Hematopoietic multipotent progenitor cell treated with erythropoietin and hydrocortisone succinate and interleukin-3 and kit ligand, for 15 days (in vitro differentiated cells): ENCODE data around the gene ADM2.
"Not testable (repeated sequence)": the region's sequence is repeated elsewhere in the genome, so short reads cannot be mapped to it uniquely, and the experiment has no call there.

Experiments used
- DNase-seq: peaks from one replicate; pipeline ENCODE4 v3.0.0-alpha.2; 2015; ENCODE audit warnings: low spot score

The ADM2 gene

GRCh38 chr22:50506611-50507420 is 25.5 kb downstream of the ADM2 start:
- DNase-seq: no peak

GRCh38 chr22:50507421-50507990 is 26.2 kb downstream of the ADM2 start, which contains the start of gene LMF2:
LMF2 (minus strand) TSS chr22:50507702; CDS start chr22:50507675, 27 bp downstream.
- DNase-seq: no peak

GRCh38 chr22:50507991-50508884 is 26.9 kb downstream of the ADM2 start, which contains the start of gene NCAPH2:
NCAPH2 (plus strand) TSS chr22:50508224; CDS start chr22:50508338, 114 bp downstream.
- peak; percentile 98 for DNase-seq

- no peak for DNase-seq
Observed at GRCh38 chr22:50508897-50509296, 27.6 kb downstream of the ADM2 start.

DNA sequence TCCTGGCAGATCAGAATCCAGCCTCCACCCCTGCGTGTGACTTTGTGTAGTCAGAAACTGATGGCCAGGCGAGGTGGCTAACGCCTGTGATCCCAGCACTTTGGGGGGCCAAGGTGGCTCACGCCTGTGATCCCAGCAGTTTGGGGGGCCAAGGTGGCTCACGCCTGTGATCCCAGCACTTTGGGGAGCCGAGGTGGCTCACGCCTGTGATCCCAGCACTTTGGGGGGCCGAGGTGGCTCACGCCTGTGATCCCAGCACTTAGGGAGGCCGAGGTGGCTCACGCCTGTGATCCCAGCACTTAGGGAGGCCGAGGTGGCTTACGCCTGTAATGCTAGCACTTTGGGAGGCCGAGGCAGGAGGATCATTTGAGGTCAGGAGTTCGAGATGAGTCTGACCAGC is 31.8 kb downstream of the ADM2 start:
- DNase-seq: no peak

- DNase-seq: no peak
Observed at GRCh38 chr22:50516068-50516467, 34.7 kb downstream of the ADM2 start.

DNA sequence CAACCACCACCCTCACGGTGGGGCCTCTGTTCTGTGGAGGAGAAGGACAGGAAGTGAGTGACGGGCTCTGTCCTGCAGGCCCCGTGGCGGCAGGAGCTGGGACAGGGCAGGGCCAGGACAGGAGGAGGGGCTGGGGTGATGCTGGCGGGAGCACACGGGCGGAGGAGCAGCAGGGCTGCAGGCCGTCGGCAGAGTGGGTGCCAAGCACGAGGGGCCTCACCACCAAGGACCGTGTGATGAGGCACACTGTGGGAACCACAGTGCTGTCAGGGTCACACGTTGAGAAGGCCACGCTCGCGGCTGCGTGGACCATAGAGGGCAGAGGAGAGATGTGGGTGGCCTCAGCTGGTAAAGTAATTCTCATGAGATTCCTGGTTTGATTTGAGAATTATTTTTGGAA is 35.5 kb downstream of the ADM2 start:
- DNase-seq: no peak

DNA sequence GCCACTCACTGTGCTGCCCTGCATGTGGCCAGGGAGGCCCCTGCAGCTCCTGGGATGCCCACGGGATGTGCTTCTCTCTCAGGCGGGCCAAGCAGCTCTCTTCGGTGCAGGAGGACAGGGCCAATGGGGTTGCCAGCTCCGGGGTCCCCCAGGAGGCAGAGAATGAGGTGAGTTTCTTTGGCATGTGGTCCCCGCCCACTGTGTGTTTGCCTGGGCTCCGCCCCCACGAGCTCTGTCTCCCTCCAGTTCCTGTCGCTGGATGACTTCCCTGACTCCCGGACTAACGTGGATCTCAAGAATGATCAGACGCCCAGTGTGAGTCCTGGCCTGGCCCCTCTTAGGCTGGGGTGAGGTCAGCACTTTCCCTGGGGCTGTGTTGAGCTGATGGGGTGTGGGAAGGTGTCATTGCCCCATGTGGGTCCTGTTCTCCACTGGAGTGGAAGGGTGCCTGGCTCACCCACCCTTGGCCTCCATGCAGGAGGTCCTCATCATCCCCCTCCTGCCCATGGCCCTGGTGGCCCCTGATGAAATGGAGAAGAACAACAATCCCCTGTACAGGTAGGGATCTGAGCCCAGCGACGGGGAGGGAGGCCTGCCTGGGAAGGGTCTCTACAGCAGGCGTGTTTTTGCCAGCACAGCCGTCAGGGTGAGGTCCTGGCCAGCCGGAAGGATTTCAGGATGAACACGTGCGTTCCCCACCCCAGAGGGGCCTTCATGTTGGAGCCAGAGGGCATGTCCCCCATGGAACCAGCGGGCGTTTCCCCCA is 36.3 kb downstream of the ADM2 start:
- DNase-seq: no peak

DNA sequence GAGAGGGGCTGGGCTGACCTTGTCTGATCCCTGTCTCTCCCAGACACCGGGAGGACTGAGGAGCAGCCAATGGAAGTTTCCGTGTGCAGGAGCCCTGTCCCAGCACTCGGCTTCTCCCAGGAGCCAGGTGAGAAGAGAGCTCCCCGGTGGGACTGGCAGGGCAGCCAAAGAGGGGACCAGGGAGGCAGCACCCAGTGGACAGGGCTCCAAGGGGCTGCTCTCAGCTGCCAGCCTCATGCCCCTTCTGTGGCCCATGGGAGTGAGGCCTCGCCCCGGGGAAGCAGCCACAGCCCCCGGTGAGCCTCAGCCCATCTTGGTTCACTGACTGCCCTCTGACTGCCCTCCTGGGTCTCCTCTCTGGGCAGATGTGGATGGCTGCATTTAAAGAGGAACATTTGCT is 37.3 kb downstream of the ADM2 start:
- DNase-seq: no peak

DNA sequence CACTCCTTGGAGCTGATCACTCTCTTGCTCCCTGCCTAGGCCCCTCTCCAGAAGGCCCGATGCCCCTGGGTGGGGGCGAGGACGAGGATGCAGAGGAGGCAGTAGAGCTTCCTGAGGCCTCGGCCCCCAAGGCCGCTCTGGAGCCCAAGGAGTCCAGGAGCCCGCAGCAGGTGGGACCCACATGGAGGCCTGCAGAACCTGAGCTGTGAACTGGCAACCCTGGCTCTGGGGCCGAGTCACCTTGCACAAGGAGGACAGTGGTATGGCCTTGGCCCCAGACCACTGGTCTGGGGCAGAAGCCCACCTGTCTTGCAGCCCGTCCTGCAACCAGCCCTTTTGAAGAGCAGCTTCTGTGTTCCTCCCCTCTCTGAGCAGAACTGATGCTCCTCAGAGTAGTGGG is 37.8 kb downstream of the ADM2 start:
- no peak for DNase-seq

- DNase-seq: not testable (repeated sequence)
Observed at GRCh38 chr22:50520184-50520583, 38.8 kb downstream of the ADM2 start.

DNA sequence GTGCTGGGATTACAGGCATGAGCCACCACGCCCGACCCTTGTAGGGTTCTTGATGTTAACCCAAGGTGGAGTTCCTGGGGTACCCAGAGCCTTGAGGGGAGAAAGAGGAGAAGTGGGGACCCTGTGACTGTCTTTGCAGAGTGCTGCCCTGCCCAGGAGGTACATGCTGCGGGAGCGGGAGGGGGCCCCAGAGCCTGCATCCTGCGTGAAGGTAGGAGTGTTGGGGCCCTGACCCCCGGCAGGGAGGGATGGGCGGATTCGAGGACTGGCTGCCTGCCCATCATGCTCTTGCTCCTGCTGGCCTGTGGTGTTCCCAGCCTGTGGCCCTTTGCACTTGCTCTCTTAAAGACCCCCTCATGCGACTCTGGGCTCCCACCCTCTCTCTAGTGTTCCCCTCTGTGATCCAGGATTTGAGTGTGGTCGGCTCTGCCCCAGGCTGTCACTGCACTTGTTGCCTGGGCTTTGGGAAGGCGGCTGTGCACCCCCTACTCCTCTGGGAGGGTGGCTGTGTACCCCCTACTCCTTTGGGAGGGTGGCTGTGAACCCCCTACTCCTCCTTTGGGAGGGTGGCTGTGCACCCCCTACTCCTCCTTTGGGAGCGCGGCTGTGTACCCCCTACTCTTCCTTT is 39.6 kb downstream of the ADM2 start:
- no peak for DNase-seq

GRCh38 chr22:50521710-50522109 is 40.4 kb downstream of the ADM2 start:
- DNase-seq: no peak

- no peak for DNase-seq
Observed at GRCh38 chr22:50522208-50522805, 41.0 kb downstream of the ADM2 start.

GRCh38 chr22:50522806-50523438 is 41.6 kb downstream of the ADM2 start:
- DNase-seq: no peak

GRCh38 chr22:50523458-50523805 is 42.1 kb downstream of the ADM2 start:
- no peak for DNase-seq

GRCh38 chr22:50523806-50524675 is 42.7 kb downstream of the ADM2 start:
- no peak for DNase-seq

DNA sequence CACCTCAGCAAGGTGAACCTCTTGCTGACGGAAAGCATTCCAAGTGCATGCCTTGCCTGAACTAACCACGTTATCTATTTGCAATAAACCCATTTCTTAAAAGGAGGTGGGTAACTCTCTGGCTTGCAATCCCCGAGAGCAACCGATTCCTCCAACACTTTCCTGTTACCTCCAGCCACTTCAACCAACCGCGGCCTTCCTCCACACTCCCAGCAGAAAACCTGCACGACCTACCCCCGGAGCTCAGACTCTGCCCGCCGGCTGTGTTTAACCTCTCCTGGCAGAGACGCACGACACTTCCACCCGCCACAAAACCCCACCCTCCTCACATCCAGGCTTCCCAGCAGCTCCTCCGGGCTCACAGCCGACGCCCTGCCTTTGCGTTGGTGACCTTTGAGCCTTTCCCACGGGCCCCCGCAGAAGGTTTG is 43.3 kb downstream of the ADM2 start:
- no peak for DNase-seq

- DNase-seq: peak; percentile 97
Observed at GRCh38 chr22:50525104-50525857, 43.9 kb downstream of the ADM2 start, which contains the start of gene SCO2. SCO2 (minus strand) TSS chr22:50525598; CDS start chr22:50524411, 1,187 bp downstream.
